Measurements from ENCODE around the gene ZNF107. TPM values are rescaled to one million over a fixed set of nuclear protein-coding genes. Genes with fewer than 3 reads are reported as not detected.
"Not testable (repeated sequence)": the region's sequence is repeated elsewhere in the genome, so short reads cannot be mapped to it uniquely, and the experiment has no call there.

The ZNF107 gene
- total and polyA plus RNA-seq, 2 donors (not counting 1 experiment from before 2014, with no cell fraction given) = 1.6 to 1.7 TPM

GRCh38 chr7:64706625-64707292 lies 40.8 kb downstream of the ZNF107 start:
- DNase-seq (ENCODE audit: low read depth in 2 of 2) = no peak
- Histone ChIP-seq H3K9me3 (ENCODE audit: control insufficient read depth, insufficient read depth, low read depth, low read length) (no peaks in the 10 kb centered on the region), H2AFZ (ENCODE audit: low read length) (no peak overlapping the region), H3K27ac (ENCODE audit: insufficient read depth, low read length) (no peak overlapping the region), H3K4me1 (ENCODE audit: control insufficient read depth, extremely low read depth, insufficient read depth, low read length) (no peaks in the 10 kb centered on the region), H3K36me3 (ENCODE audit: control insufficient read depth, insufficient read depth, low read length) (no peaks in the 10 kb centered on the region), H3K4me2 (ENCODE audit: extremely low read depth, insufficient read depth, low read length) (no peak overlapping the region), H3K4me3 (replicated peaks in 1 of 4; ENCODE audit: control extremely low read depth in 1 of 4, insufficient read depth in 1 of 4, low read depth in 3 of 4, low read length in 4 of 4) (no peak overlapping the region), H3K27me3 (ENCODE audit: control insufficient read depth, insufficient read depth, low read length) (no peaks in the 10 kb centered on the region), H4K20me1 (ENCODE audit: control insufficient read depth, extremely low read depth, insufficient read depth, low read length) (no peaks in the 10 kb centered on the region), H3K79me2 (ENCODE audit: control insufficient read depth, insufficient read depth, low read length) (no peaks in the 10 kb centered on the region), H3K9ac (ENCODE audit: insufficient read depth, low read length) (no peak overlapping the region)
- TF ChIP-seq EZH2 (IDR thresholded peaks at IDR 0.05; ENCODE audit: low read length, missing control alignments) (no peak), CTCF (conservative IDR thresholded peaks at IDR 0.05 in 1 of 2, IDR thresholded peaks at IDR 0.05 in 1 of 2; ENCODE audit: low read depth in 1 of 2, low read length in 2 of 2) (no peak)

GRCh38 chr7:64717896-64718295 lies 52.0 kb downstream of the ZNF107 start:
- H3K36me3 ChIP-seq (ENCODE audit: control insufficient read depth, insufficient read depth, low read length); H3K79me2 ChIP-seq (ENCODE audit: control insufficient read depth, insufficient read depth, low read length); H3K9ac ChIP-seq (ENCODE audit: insufficient read depth, low read length); H3K4me2 ChIP-seq (ENCODE audit: extremely low read depth, insufficient read depth, low read length); H3K27me3 ChIP-seq (ENCODE audit: control insufficient read depth, insufficient read depth, low read length); H3K9me3 ChIP-seq (ENCODE audit: control insufficient read depth, insufficient read depth, low read depth, low read length); DNase-seq (ENCODE audit: low read depth in 2 of 2); H3K4me3 ChIP-seq (replicated peaks in 1 of 4; ENCODE audit: control extremely low read depth in 1 of 4, insufficient read depth in 1 of 4, low read depth in 3 of 4, low read length in 4 of 4); H2AFZ ChIP-seq (ENCODE audit: low read length); H3K4me1 ChIP-seq (ENCODE audit: control insufficient read depth, extremely low read depth, insufficient read depth, low read length); H4K20me1 ChIP-seq (ENCODE audit: control insufficient read depth, extremely low read depth, insufficient read depth, low read length); H3K27ac ChIP-seq (ENCODE audit: insufficient read depth, low read length): not testable (repeated sequence)

- no peaks in the 10 kb centered on the region for H3K9me3 ChIP-seq (ENCODE audit: control insufficient read depth, insufficient read depth, low read depth, low read length)
- no peaks in the 10 kb centered on the region for H3K4me1 ChIP-seq (ENCODE audit: control insufficient read depth, extremely low read depth, insufficient read depth, low read length)
- H4K20me1 ChIP-seq (ENCODE audit: control insufficient read depth, extremely low read depth, insufficient read depth, low read length) = no peaks in the 10 kb centered on the region
- H3K9ac ChIP-seq (ENCODE audit: insufficient read depth, low read length) = no peak overlapping the region
- no peaks in the 10 kb centered on the region for H3K27me3 ChIP-seq (ENCODE audit: control insufficient read depth, insufficient read depth, low read length)
- DNase-seq (ENCODE audit: low read depth in 2 of 2) = no peak
- H3K79me2 ChIP-seq (ENCODE audit: control insufficient read depth, insufficient read depth, low read length) = no peaks in the 10 kb centered on the region
- H3K4me2 ChIP-seq (ENCODE audit: extremely low read depth, insufficient read depth, low read length) = no peak overlapping the region
- H3K27ac ChIP-seq (ENCODE audit: insufficient read depth, low read length) = no peak overlapping the region
- no peaks in the 10 kb centered on the region for H3K36me3 ChIP-seq (ENCODE audit: control insufficient read depth, insufficient read depth, low read length)
- H3K4me3 ChIP-seq (replicated peaks in 1 of 4; ENCODE audit: control extremely low read depth in 1 of 4, insufficient read depth in 1 of 4, low read depth in 3 of 4, low read length in 4 of 4) = no peak overlapping the region
- TF ChIP-seq CTCF (conservative IDR thresholded peaks at IDR 0.05 in 1 of 2, IDR thresholded peaks at IDR 0.05 in 1 of 2; ENCODE audit: low read depth in 1 of 2, low read length in 2 of 2) = no peak
- no peak for TF ChIP-seq EZH2 (IDR thresholded peaks at IDR 0.05; ENCODE audit: low read length, missing control alignments)
- H2AFZ ChIP-seq (ENCODE audit: low read length) = no peak overlapping the region
Observed at GRCh38 chr7:64729089-64729848, 63.3 kb downstream of the ZNF107 start.
